ENCODE data around the gene APOBEC3C.

- TF ChIP-seq EP300 (IDR thresholded peaks at IDR 0.05) (no peak), POLR2A (IDR thresholded peaks at IDR 0.05) (no peak), CTCF (IDR thresholded peaks at IDR 0.05) (no peak)
Observed at GRCh38 chr22:38974826-38975175, 39.3 kb upstream of the APOBEC3C start.

All from ovary (tissue), 3 donors.